HEK293 (cell line): Measurements from ENCODE around the gene CCDC34.

ENCODE experiments used
- CTCF ChIP-seq: fragments of 450-650 bp; formaldehyde crosslinking; IDR thresholded peaks from 2 replicates; pipeline ENCODE4 v1.5.1; 2016; ENCODE audit warnings: missing biosample characterization, missing genetic modification characterization
- HOXA7 ChIP-seq: sonication (generic); formaldehyde crosslinking; IDR thresholded peaks from 2 replicates; pipeline ENCODE4 v1.8.1; 2022; ENCODE audit warnings: missing genetic modification reagents, borderline replicate concordance
- PRDM4 ChIP-seq: fragments of 450-650 bp; formaldehyde crosslinking; IDR thresholded peaks from 2 replicates; pipeline ENCODE4 v1.5.1; 2017; ENCODE audit warnings: missing biosample characterization, missing genetic modification characterization
- RBAK ChIP-seq: fragments of 450-650 bp; formaldehyde crosslinking; IDR thresholded peaks from 2 replicates; pipeline ENCODE4 v1.5.1; 2016; ENCODE audit warnings: missing biosample characterization, missing genetic modification characterization
- REST ChIP-seq: fragments of 450-650 bp; formaldehyde crosslinking; IDR thresholded peaks from 2 replicates; pipeline ENCODE4 v1.5.1; 2016; ENCODE audit warnings: missing biosample characterization, missing genetic modification characterization
- YY1 ChIP-seq: fragments of 450-650 bp; formaldehyde crosslinking; IDR thresholded peaks from 2 replicates; pipeline ENCODE4 v1.5.1; 2018; ENCODE audit warnings: missing biosample characterization, missing genetic modification characterization
- ZNF488 ChIP-seq: fragments of 450-650 bp; formaldehyde crosslinking; IDR thresholded peaks from 2 replicates; pipeline ENCODE4 v1.5.1; 2016; ENCODE audit warnings: missing biosample characterization, missing genetic modification characterization
- ZNF704 ChIP-seq: fragments of 450-650 bp; formaldehyde crosslinking; IDR thresholded peaks from 2 replicates; pipeline ENCODE4 v1.5.1; 2016; ENCODE audit warnings: missing biosample characterization, missing genetic modification characterization
- ZNF791 ChIP-seq: fragments of 450-650 bp; formaldehyde crosslinking; IDR thresholded peaks from 2 replicates; pipeline ENCODE4 v1.5.1; 2016; ENCODE audit warnings: missing biosample characterization, missing genetic modification characterization

- TF ChIP-seq ZNF791 (tag by site-specific recombination), result no peak
- no peak for TF ChIP-seq HOXA7 (CRISPR knock-in tag)
- TF ChIP-seq PRDM4 (tag by site-specific recombination), result no peak
- TF ChIP-seq YY1, result no peak
- no peak for TF ChIP-seq REST (tag by site-specific recombination)
- no peak for TF ChIP-seq CTCF (tag by site-specific recombination)
- TF ChIP-seq RBAK (tag by site-specific recombination), result no peak
- no peak for TF ChIP-seq ZNF488 (tag by site-specific recombination)
- TF ChIP-seq ZNF704 (tag by site-specific recombination), result no peak
Measured at GRCh38 chr11:27303903-27304302, 59.1 kb downstream of the CCDC34 start.
